Neuronal stem cell (in vitro differentiated cells): ENCODE measurements around the gene ATP6V1F.

Experiments
- DNase-seq: peaks from one replicate; pipeline ENCODE4 v3.0.0-alpha.2; 2013; ENCODE audit warnings: low spot score
- H2AFZ ChIP-seq: one replicate; pipeline ENCODE4 v1.6.1; 2013; ENCODE audit warnings: mild to moderate bottlenecking, low read length, inconsistent platforms
- H2AK5ac ChIP-seq: 2 replicates; pipeline ENCODE4 v1.6.1; 2013; ENCODE audit warnings: low read depth, mild to moderate bottlenecking, inconsistent platforms, low read length, moderate library complexity, mixed read lengths
- H2BK120ac ChIP-seq: 2 replicates; pipeline ENCODE4 v1.6.1; 2013; ENCODE audit warnings: low read depth, mild to moderate bottlenecking, inconsistent platforms, low read length, moderate library complexity, mixed read lengths
- H2BK12ac ChIP-seq: one replicate; pipeline ENCODE4 v1.6.1; 2013; ENCODE audit warnings: low read length, inconsistent platforms
- H2BK15ac ChIP-seq: 2 replicates; pipeline ENCODE4 v1.6.1; 2013; ENCODE audit warnings: mild to moderate bottlenecking, low read length, inconsistent platforms, mixed read lengths
- H2BK5ac ChIP-seq: one replicate; pipeline ENCODE4 v1.6.1; 2013; ENCODE audit warnings: inconsistent platforms, mild to moderate bottlenecking, low read length, moderate library complexity
- H3K14ac ChIP-seq: one replicate; pipeline ENCODE4 v1.6.1; 2013; ENCODE audit warnings: low read length, inconsistent platforms
- H3K18ac ChIP-seq: 2 replicates; pipeline ENCODE4 v1.6.1; 2013; ENCODE audit warnings: low read length, inconsistent platforms
- H3K23ac ChIP-seq: 2 replicates; pipeline ENCODE4 v1.6.1; 2013; ENCODE audit warnings: low read depth, mild to moderate bottlenecking, mixed read lengths, low read length, inconsistent platforms; ENCODE audit not compliant: poor library complexity
- H3K27ac ChIP-seq: replicated peaks from 3 replicates; pipeline ENCODE4 v1.5.1; 2013; ENCODE audit warnings: low read length, inconsistent platforms
- H3K27me3 ChIP-seq, 3 experiments: 2 replicates each; pipeline ENCODE4 v1.6.1; 2013; ENCODE audit warnings: low read length in 3 of 3, mild to moderate bottlenecking in 2 of 3, inconsistent platforms in 1 of 3, low read depth in 1 of 3, mixed read lengths in 1 of 3, moderate library complexity in 1 of 3; ENCODE audit not compliant: control insufficient read depth in 3 of 3, insufficient read depth in 3 of 3
- H3K36me3 ChIP-seq, 2 donors: replicated peaks in 1 of 2; 2 replicates each; pipeline ENCODE4 v1.6.1; 2013; ENCODE audit warnings: low read length in 2 of 2; ENCODE audit not compliant: control insufficient read depth in 2 of 2, insufficient read depth in 2 of 2
- H3K4ac ChIP-seq: 2 replicates; pipeline ENCODE4 v1.6.1; 2013; ENCODE audit warnings: inconsistent platforms, mild to moderate bottlenecking, low read length, moderate library complexity
- H3K4me1 ChIP-seq, 2 donors: 1 replicate in 1 of 2; 2 replicates in 1 of 2; pipeline ENCODE4 v1.6.1; 2013; ENCODE audit warnings: low read length in 2 of 2, low read depth in 1 of 2; ENCODE audit not compliant: control insufficient read depth in 2 of 2, insufficient read depth in 1 of 2
- H3K4me2 ChIP-seq: one replicate; pipeline ENCODE4 v1.6.1; 2013; ENCODE audit warnings: mild to moderate bottlenecking, low read length, inconsistent platforms; ENCODE audit not compliant: insufficient read depth, poor library complexity, severe bottlenecking
- H3K4me3 ChIP-seq, 2 donors: 2 replicates each; pipeline ENCODE4 v1.5.1; 2013; ENCODE audit warnings: low read length in 2 of 2, mild to moderate bottlenecking in 2 of 2, inconsistent platforms in 1 of 2, moderate library complexity in 1 of 2
- H3K79me1 ChIP-seq: one replicate; pipeline ENCODE4 v1.6.1; 2013; ENCODE audit warnings: low read depth, mild to moderate bottlenecking, inconsistent platforms, low read length, moderate library complexity
- H3K9ac ChIP-seq: one replicate; pipeline ENCODE4 v1.6.1; 2013; ENCODE audit warnings: mild to moderate bottlenecking, low read depth, low read length, inconsistent platforms; ENCODE audit not compliant: poor library complexity
- H3K9me3 ChIP-seq, 2 donors: replicated peaks in 1 of 2; 2 replicates each; pipeline versions ENCODE3 to v1.6.1; 2013; ENCODE audit warnings: low read length in 2 of 2, mild to moderate bottlenecking in 2 of 2, inconsistent platforms in 1 of 2, low read depth in 1 of 2, mixed read lengths in 1 of 2, moderate library complexity in 1 of 2; ENCODE audit not compliant: control insufficient read depth in 2 of 2, insufficient read depth in 1 of 2
- H4K8ac ChIP-seq: one replicate; pipeline ENCODE4 v1.6.1; 2013; ENCODE audit warnings: low read depth, mild to moderate bottlenecking, inconsistent platforms, low read length, moderate library complexity
- H4K91ac ChIP-seq: one replicate; pipeline ENCODE4 v1.6.1; 2013; ENCODE audit warnings: low read length, low read depth, mild to moderate bottlenecking, inconsistent platforms; ENCODE audit not compliant: poor library complexity
- WGBS, 2 donors: extraction: QIAGEN DNeasy Blood & Tissue Kit; methylation state at CpG; one replicate each; pipeline ENCODE4 v1.1.7; 2013; ENCODE audit warnings: missing lambda C conversion rate in 2 of 2, mixed read lengths in 1 of 2; ENCODE audit not compliant: insufficient read length in 2 of 2, insufficient replicate concordance in 1 of 2; ENCODE audit errors: extremely low coverage in 2 of 2; 5-methylcytosine and 5-hydroxymethylcytosine counted together

Gene ATP6V1F

GRCh38 chr7:128860158-128861073, 2.2 kb upstream of the ATP6V1F start:
- peak overlapping the region; percentile 14 for H2AK5ac ChIP-seq
- no peak overlapping the region for H2BK5ac ChIP-seq
- no peaks in the 10 kb centered on the region for H3K79me1 ChIP-seq
- H3K36me3 ChIP-seq = peaks cover 6 to 22% of the 10 kb centered on the region in 2 donors
- no peak for DNase-seq
- H3K4me1 ChIP-seq = peaks cover 5 to 12% of the 10 kb centered on the region in 2 donors
- H4K91ac ChIP-seq = no peak overlapping the region
- H3K18ac ChIP-seq = no peak overlapping the region
- H3K9me3 ChIP-seq = no peaks in the 10 kb centered on the region
- no peak overlapping the region for H4K8ac ChIP-seq
- no peak overlapping the region for H3K4me3 ChIP-seq
- H3K4ac ChIP-seq = no peak overlapping the region
- H3K27me3 ChIP-seq = peaks cover 0 to under 1% (median 0%) of the 10 kb centered on the region in 3 experiments
- H2BK12ac ChIP-seq = no peak overlapping the region
- no peak overlapping the region for H2BK15ac ChIP-seq
- peak overlapping the region; percentile 75 for H3K23ac ChIP-seq
- peak overlapping the region; percentile 20 for H2AFZ ChIP-seq
- no peak overlapping the region for H3K9ac ChIP-seq
- H3K14ac ChIP-seq = no peak overlapping the region
- H3K4me2 ChIP-seq = no peak overlapping the region
- no peak overlapping the region for H2BK120ac ChIP-seq
- WGBS, 2 donors = no CpG with 5 or more reads among the region's 10 CpGs
- H3K27ac ChIP-seq = no peak overlapping the region

GRCh38 chr7:128861957-128862570, 592 bp upstream of the ATP6V1F start:
- Histone ChIP-seq H3K4me2 (peak overlapping the region; percentile 59), H2BK12ac (no peak overlapping the region), H2BK5ac (no peak overlapping the region), H2AFZ (peak overlapping the region; percentile 89), H2BK120ac (no peak overlapping the region), H3K9me3 (no peaks in the 10 kb centered on the region), H3K79me1 (no peaks in the 10 kb centered on the region), H3K4ac (no peak overlapping the region), H3K18ac (no peak overlapping the region), H3K23ac (peak overlapping the region; percentile 87), H4K8ac (no peak overlapping the region), H4K91ac (no peak overlapping the region), H2AK5ac (no peak overlapping the region), H3K14ac (no peak overlapping the region), H3K4me3 (peak overlapping the region; percentile 32 to 86), H3K9ac (no peak overlapping the region), H3K4me1 (peaks cover 5 to 12% of the 10 kb centered on the region in 2 donors), H2BK15ac (no peak overlapping the region), H3K27ac (no peak overlapping the region), H3K27me3 (peaks cover 0 to under 1% (median 0%) of the 10 kb centered on the region in 3 experiments), H3K36me3 (peaks cover 15% of the 10 kb centered on the region in 2 donors)
- no peak for DNase-seq
- no CpG with 5 or more reads among the region's 15 CpGs for WGBS, 2 donors

DNA sequence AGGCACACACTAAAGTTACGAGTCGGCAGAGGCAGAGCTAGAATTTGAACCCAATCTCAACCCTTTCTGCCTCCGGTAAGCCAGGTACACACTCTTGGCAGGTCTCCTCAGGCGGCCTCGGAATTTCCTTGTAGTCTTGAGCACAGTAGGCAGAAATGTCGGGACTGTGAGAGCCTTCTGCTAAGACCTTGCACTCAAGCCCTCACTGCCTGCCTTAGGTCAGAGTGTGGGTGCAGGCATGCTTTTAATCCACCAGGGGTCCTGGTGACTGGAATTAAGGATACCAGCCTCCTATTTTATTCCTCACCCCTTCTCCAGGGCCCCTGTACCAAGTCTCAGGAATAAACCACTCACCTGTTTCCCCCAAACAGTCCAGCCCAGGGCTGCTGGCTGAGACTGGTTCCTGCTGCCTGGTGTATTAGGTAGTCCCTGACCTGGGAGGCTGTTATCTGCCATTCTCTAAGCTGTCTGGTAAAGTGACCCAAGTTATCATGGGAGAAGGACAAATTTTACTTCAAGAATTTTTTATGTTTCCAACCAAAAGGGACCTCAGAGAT, 855 bp downstream of the ATP6V1F start:
- peaks cover 10 to 11% of the 10 kb centered on the region in 2 donors for H3K4me1 ChIP-seq
- no peaks in the 10 kb centered on the region for H3K79me1 ChIP-seq
- H2BK15ac ChIP-seq = no peak overlapping the region
- peak; percentile 51 for DNase-seq
- H4K8ac ChIP-seq = no peak overlapping the region
- WGBS, 2 donors = no CpG with 5 or more reads among the region's 6 CpGs
- no peak overlapping the region for H4K91ac ChIP-seq
- H3K27me3 ChIP-seq = peaks cover 0 to 13% (median 0%) of the 10 kb centered on the region in 3 experiments
- no peak overlapping the region for H3K27ac ChIP-seq
- H3K4me2 ChIP-seq = peak overlapping the region; percentile 90
- H2AFZ ChIP-seq = peak overlapping the region; percentile 89
- H2BK12ac ChIP-seq = no peak overlapping the region
- no peak overlapping the region for H2BK5ac ChIP-seq
- H3K18ac ChIP-seq = peak overlapping the region; percentile 28
- no peak overlapping the region for H3K14ac ChIP-seq
- H3K9me3 ChIP-seq = no peaks in the 10 kb centered on the region
- H3K9ac ChIP-seq = peak overlapping the region; percentile 97
- H3K4ac ChIP-seq = no peak overlapping the region
- H3K4me3 ChIP-seq = peak overlapping the region; percentile 86 to 90
- peaks cover 15% of the 10 kb centered on the region in 2 donors for H3K36me3 ChIP-seq
- no peak overlapping the region for H2AK5ac ChIP-seq
- H3K23ac ChIP-seq = no peak overlapping the region
- no peak overlapping the region for H2BK120ac ChIP-seq

GRCh38 chr7:128865303-128865702, 2.6 kb downstream of the ATP6V1F start:
- Histone ChIP-seq H3K4ac (no peak overlapping the region), H3K23ac (no peak overlapping the region), H2BK15ac (no peak overlapping the region), H3K4me2 (no peak overlapping the region), H2AFZ (no peak overlapping the region), H3K18ac (no peak overlapping the region), H4K91ac (no peak overlapping the region), H2AK5ac (no peak overlapping the region), H2BK5ac (no peak overlapping the region), H3K4me1 (peaks cover 3 to 16% of the 10 kb centered on the region in 2 donors), H2BK120ac (no peak overlapping the region), H3K14ac (no peak overlapping the region), H3K36me3 (peaks cover 14 to 15% of the 10 kb centered on the region in 2 donors), H3K27me3 (peaks cover 0 to 30% (median 5%) of the 10 kb centered on the region in 3 experiments), H3K4me3 (no peak overlapping the region), H3K27ac (no peak overlapping the region), H2BK12ac (no peak overlapping the region), H3K79me1 (no peaks in the 10 kb centered on the region), H4K8ac (no peak overlapping the region), H3K9ac (no peak overlapping the region), H3K9me3 (no peaks in the 10 kb centered on the region)
- no CpG with 5 or more reads among the region's 12 CpGs for WGBS, 2 donors
- DNase-seq = no peak
